ENCODE data around the gene CFAP119.

Gene CFAP119

DNA sequence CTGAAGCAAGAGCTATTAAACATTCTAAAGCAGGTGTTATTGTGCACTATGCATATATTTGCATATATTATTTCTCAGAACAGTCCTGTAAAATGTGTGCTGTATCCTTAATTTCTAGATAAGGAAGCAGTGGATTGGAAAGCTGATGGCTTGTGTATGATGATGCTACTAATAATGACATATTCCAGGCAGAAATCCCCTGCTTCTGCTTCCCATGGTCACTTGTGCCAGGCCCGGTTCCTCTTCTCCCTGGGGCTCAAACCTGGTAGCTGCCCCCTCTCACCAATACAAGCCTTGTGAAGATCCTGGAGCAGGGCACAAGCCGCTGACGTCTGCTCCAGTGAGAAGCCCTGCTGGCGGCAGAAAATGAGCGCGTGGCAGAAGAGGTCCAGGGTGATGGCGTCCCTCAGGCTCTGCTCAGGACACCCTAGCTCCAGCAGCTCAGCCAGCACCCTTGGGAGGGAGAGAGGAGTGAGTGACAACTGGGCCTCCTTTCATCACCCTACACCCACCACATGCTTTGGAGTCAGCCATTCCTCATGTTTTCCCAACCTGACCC is 1.8 kb downstream of the CFAP119 start:
- Histone ChIP-seq H3K4me3 (no peak overlapping the region), H3K27ac (no peak overlapping the region)
- DNase-seq (ENCODE audit: low spot score): no peak
- TF ChIP-seq CTCF (IDR thresholded peaks at IDR 0.05): no peak

DNA sequence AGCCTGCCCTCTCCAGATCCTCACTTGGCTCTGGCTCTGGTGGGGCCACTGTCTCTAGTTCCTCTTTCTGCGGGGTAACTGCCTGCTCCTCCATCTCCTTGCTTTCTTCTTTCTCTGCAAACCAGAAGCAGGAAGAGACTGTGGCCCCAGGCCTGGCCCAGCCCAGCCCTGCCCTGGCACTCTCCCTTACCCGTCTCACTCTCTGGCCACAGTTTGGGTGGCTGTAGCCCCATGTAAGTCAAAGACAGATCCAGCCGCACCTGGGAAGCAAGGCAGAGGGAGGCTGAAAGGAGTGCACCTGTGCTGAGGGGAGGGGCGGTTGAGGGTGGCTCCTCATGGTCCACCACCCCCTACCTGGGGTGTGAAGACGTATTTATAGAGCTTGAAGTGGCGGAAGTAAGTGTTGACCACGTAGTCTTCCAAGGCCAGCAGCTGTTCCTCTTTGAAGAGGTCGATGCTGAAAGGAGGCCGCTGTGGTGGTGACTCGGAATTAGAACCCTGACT is 2.8 kb downstream of the CFAP119 start:
- no peak for DNase-seq (ENCODE audit: low spot score)
- H3K4me3 ChIP-seq: no peak overlapping the region
- no peak for TF ChIP-seq CTCF (IDR thresholded peaks at IDR 0.05)
- peak overlapping the region in 1 of 2 donors; percentile 27 for H3K27ac ChIP-seq

DNA sequence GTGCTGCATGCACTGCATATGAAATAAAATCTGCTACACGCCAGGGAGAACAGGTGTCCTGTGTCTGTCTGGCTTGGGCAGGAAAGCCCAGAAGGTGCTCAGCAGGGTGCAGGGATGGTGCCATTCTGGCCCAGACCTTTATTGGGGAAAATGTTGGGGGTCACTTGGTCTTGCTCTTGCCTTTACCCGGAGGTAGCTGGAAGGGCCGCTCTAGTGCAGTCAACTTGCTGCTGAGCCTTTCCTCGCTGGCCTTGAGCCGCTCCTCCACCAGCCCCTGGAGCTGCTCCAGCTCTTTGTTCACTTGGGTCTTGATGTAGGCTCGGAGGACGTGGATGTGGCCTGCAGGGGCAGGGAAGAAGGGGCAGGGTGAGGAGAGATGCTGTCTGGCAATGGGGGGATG is 4.5 kb downstream of the CFAP119 start:
- no peak for TF ChIP-seq CTCF (IDR thresholded peaks at IDR 0.05)
- Histone ChIP-seq H3K27ac (no peak overlapping the region), H3K4me3 (no peak overlapping the region)
- DNase-seq (ENCODE audit: low spot score): peak; percentile 40

- TF ChIP-seq CTCF (IDR thresholded peaks at IDR 0.05): no peak
- Histone ChIP-seq H3K27ac (no peak overlapping the region), H3K4me3 (no peak overlapping the region)
- DNase-seq (ENCODE audit: low spot score): peak; percentile 70
Measured at GRCh38 chr16:30756781-30757100, 5.1 kb downstream of the CFAP119 start.

GRCh38 chr16:30755955-30756780 is 5.7 kb downstream of the CFAP119 start:
- no peak for TF ChIP-seq CTCF (IDR thresholded peaks at IDR 0.05)
- DNase-seq (ENCODE audit: low spot score): peak; percentile 57
- Histone ChIP-seq H3K27ac (no peak overlapping the region), H3K4me3 (no peak overlapping the region)

- no peak overlapping the region for H3K4me3 ChIP-seq
- no peak for TF ChIP-seq CTCF (IDR thresholded peaks at IDR 0.05)
- DNase-seq (ENCODE audit: low spot score): peak; percentile 57
- H3K27ac ChIP-seq: no peak overlapping the region
Measured at GRCh38 chr16:30753596-30753995, 8.3 kb downstream of the CFAP119 start.

Data from coronary artery (tissue), 2 donors.